ENCODE results near the gene MIS12. TPM values are rescaled to one million over a fixed set of nuclear protein-coding genes. Genes with fewer than 3 reads are reported as not detected.

Gene MIS12
- total RNA-seq, 4 donors from 2014 or later: 8.6 to 20.9 (median 14.3) TPM

DNA sequence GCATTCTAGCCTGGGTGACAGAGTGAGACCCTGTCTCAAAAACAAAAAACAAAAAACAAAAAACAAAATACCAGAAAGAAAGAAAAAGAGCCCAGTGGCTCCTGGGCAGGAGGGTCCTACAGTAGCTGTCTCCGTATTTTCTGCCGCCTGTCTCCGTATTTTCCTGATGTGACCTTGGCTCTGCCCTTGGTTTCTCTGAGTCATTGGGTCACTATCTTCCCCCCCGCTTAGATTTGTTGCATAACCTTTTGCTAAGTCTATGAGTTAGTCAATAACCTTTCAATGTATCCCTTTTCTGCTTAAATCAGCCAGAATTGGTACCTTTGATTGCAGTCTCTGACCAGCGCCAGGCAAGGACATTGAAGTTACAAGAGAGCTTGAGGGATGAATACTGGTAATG, 36.9 kb downstream of the MIS12 start:
- TF ChIP-seq EP300 (IDR thresholded peaks at IDR 0.05): no peak
- TF ChIP-seq, protein P1, sequence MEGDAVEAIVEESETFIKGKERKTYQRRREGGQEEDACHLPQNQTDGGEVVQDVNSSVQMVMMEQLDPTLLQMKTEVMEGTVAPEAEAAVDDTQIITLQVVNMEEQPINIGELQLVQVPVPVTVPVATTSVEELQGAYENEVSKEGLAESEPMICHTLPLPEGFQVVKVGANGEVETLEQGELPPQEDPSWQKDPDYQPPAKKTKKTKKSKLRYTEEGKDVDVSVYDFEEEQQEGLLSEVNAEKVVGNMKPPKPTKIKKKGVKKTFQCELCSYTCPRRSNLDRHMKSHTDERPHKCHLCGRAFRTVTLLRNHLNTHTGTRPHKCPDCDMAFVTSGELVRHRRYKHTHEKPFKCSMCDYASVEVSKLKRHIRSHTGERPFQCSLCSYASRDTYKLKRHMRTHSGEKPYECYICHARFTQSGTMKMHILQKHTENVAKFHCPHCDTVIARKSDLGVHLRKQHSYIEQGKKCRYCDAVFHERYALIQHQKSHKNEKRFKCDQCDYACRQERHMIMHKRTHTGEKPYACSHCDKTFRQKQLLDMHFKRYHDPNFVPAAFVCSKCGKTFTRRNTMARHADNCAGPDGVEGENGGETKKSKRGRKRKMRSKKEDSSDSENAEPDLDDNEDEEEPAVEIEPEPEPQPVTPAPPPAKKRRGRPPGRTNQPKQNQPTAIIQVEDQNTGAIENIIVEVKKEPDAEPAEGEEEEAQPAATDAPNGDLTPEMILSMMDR (IDR thresholded peaks at IDR 0.05): no peak
- H3K4me1 ChIP-seq: peaks cover 0 to 11% (median 3%) of the 10 kb centered on the region in 3 donors
- ATAC-seq: no peak
- no peak overlapping the region for H3K27ac ChIP-seq
- H3K9me3 ChIP-seq: no peaks in the 10 kb centered on the region
- H3K27me3 ChIP-seq: no peaks in the 10 kb centered on the region
- H3K36me3 ChIP-seq: peaks cover 0 to 26% of the 10 kb centered on the region in 2 donors
- WGBS, 2 donors (ENCODE audit: low coverage in 1 of 2): 85 to 100% methylated on average over 4 to 5 of the region's 5 CpGs
- no peak overlapping the region for H3K4me3 ChIP-seq

DNA sequence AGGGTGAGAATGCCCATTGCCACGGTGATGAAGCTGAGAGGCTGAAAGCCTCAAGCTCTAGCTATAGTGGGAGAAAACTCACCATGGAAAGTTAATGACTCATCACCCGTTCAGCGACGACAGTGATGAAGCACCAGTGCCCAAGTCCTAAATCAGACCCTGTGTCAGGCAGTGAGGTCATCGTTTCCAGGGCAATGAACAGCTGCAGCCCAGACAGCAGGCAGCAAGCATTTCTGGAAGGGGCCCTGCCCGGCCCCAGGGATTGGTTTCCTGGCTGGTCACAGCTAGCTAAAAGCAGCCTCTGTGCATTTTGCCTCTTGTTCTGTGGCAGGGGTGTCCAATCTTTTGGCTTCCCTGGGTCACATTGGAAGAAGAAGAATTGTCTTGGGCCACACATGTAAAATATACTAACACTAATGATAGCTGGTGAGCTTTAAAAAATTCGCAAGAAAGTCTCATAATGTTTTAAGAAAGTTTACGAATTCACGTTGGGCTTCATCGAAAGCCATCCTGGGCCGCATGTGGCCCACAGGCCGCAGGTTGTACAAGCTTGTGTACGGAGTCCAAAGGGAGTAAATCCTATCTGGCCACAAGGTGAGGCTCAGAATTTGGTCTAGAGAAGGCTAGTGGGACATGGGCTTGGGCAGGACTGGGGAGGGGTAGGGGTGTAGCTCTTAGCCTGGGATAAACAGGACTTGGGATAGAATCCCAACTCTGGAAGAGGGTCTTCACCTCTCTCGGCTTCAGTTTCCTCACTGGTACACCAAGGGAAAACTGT, 40.6 kb downstream of the MIS12 start:
- peak; percentile 66 for ATAC-seq
- peak; percentile 63 for TF ChIP-seq POLR2AphosphoS5 (IDR thresholded peaks at IDR 0.05)
- TF ChIP-seq, protein P1 (IDR thresholded peaks at IDR 0.05): no peak
- H3K4me3 ChIP-seq: no peak overlapping the region
- H3K4me1 ChIP-seq: peaks cover 0 to 11% (median 3%) of the 10 kb centered on the region in 3 donors
- WGBS, 2 donors (ENCODE audit: low coverage in 1 of 2): 60 to 91% methylated on average over 1 to 8 of the region's 14 CpGs
- H3K27me3 ChIP-seq: no peaks in the 10 kb centered on the region
- peak overlapping the region in 3 of 4 donors; percentile 21 to 70 (median 42) for H3K27ac ChIP-seq
- peaks cover 0 to 41% of the 10 kb centered on the region in 2 donors for H3K36me3 ChIP-seq
- H3K9me3 ChIP-seq: no peaks in the 10 kb centered on the region

DNA sequence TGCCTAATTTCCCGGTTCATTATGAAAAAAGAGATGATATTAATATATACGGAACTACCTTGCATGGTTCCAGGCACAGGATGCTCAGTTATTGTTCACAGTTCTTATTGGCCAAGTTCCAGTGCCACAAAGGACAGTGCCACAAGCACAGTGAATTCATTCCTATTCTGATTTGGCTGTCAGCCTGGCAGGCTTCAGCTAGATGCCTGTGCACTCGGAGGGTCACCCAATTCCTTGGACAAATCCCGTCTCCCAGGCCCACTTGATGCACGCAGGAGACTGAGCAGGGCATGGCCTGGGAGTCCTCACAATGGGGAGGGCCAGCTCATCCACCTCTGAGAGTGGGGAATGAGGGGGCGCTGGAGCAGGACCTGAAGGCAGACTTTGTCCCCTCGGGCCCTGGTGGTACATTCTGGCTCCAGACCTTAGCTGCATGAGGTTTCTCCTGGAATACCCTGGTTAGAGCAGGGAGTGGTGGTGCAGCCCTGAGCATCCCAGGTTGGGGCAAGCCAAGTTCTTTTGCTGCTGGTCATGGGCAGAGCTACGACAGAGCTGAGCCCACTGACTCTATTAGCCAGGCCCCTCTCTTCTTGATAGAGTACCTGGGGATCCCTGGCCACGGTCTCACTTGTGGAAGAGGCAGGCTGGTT, 41.4 kb downstream of the MIS12 start:
- H3K4me1 ChIP-seq: peaks cover 0 to 11% (median 3%) of the 10 kb centered on the region in 3 donors
- no peaks in the 10 kb centered on the region for H3K9me3 ChIP-seq
- TF ChIP-seq EP300 (IDR thresholded peaks at IDR 0.05) (no peak), POLR2AphosphoS5 (IDR thresholded peaks at IDR 0.05) (no peak), POLR2A (IDR thresholded peaks at IDR 0.05) (no peak)
- TF ChIP-seq, protein P1 (IDR thresholded peaks at IDR 0.05): no peak
- no peak for ATAC-seq
- 84 to 87% methylated on average over 4 to 5 of the region's 9 CpGs for WGBS, 2 donors (ENCODE audit: low coverage in 1 of 2)
- H3K27ac ChIP-seq: peak overlapping the region in 3 of 4 donors; percentile 21 to 70 (median 42)
- no peaks in the 10 kb centered on the region for H3K27me3 ChIP-seq
- H3K4me3 ChIP-seq: no peak overlapping the region
- H3K36me3 ChIP-seq: peaks cover 0 to 40% of the 10 kb centered on the region in 2 donors

DNA sequence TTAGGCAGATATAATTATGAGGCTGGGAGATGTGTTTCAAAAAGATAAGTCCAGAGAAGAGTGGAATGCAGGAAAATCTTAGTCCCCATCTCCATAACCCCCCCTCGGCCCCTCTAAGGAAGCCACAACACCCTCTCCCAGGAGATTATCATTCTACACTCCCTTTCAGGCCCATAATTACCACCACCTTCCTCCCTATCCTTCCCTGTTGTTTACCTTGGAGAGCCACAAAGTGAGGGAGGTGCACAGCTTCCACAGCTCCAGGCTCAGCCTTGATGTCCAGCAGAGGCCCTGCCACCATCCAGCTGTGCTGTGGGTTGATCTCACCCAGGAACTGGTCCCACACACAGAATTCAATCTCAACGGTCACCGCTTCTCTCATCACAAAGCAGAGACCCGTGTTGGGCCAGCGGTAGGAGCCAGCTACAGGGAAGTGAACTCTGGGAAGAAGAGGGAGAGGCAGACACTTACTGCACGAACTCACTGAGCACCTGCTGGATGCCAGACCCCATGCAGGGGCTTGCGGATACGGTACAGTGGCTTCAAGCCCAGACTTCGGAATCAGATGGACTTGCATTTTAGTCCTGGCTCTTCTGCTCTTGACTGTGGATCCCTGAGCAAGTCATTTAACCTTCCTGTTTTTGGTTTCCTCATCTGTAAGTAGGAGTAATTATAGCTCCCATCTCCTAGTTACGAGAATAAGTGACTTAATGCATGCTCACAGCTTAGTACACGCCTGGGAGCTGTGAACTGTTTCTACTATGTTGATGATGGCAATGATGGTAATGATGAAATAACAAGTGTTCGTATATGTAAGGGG, 44.1 kb downstream of the MIS12 start:
- Histone ChIP-seq H3K27me3 (no peaks in the 10 kb centered on the region), H3K36me3 (peaks cover 0 to 43% of the 10 kb centered on the region in 2 donors), H3K27ac (no peak overlapping the region), H3K4me1 (peaks cover 0 to 11% (median 3%) of the 10 kb centered on the region in 3 donors), H3K4me3 (no peak overlapping the region), H3K9me3 (no peaks in the 10 kb centered on the region)
- no peak for ATAC-seq
- TF ChIP-seq, protein P1 (IDR thresholded peaks at IDR 0.05): no peak
- TF ChIP-seq EP300 (IDR thresholded peaks at IDR 0.05) (no peak), POLR2AphosphoS5 (IDR thresholded peaks at IDR 0.05) (no peak), POLR2A (IDR thresholded peaks at IDR 0.05) (no peak)
- 83 to 86% methylated on average over 6 to 8 of the region's 12 CpGs for whole genome bisulfite sequencing, 2 donors (ENCODE audit: low coverage in 1 of 2)

Data from gastroesophageal sphincter (tissue), 4 donors.